HG02588 (cell line): ENCODE data around the gene PROX1.

ENCODE experiments used
- ATAC-seq: cut with Tn5 transposase; IDR thresholded peaks from one replicate; pipeline ENCODE4 v1.9.1; 2021; ENCODE audit warnings: mild to moderate bottlenecking, moderate library complexity; ENCODE audit not compliant: unreplicated experiment

Gene PROX1

GRCh38 chr1:214018386-214019268 is 30.9 kb downstream of the PROX1 start:
- peak; percentile 51 for ATAC-seq

DNA sequence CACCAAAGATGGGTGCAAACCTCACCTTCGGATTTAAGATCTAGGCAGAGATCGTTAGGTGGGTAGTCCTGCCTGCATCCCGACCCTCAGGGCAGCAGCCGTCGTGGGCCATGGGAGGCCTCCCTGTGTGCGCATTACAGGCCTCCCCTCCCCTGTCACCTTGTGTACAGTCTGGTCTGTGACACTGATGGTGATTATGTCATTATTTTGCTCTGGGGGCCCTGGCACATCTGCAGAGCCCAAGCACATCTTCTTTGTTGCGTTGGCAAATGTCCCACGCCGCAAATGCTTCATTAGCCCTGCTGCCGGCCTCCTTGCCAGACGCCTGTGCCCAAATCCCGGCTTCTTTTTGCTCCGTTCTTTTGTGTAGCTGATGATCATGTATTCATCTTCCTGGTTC is 31.7 kb downstream of the PROX1 start:
- ATAC-seq: no peak

DNA sequence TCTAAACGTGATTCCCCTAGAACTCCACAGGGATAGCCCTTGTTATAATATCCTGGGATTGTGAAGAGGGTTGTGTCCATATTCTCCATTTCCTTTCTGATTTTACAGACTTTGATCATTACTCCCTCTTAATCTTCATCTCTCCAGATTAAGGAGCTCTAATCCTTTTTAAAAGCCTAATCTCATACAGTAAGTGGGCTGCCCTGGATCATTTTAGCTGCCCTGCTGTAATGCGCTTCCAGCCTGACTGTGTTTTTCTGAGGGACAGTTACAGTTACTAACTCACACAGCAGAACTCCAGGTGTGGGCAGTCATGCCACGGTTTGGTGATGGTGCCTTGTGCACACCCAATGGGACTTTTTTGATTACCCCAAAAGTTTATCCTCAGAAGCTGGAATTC is 33.5 kb downstream of the PROX1 start:
- no peak for ATAC-seq

- no peak for ATAC-seq
These were observed 34.5 kb downstream of the PROX1 start for GRCh38 chr1:214022229-214022791.

DNA sequence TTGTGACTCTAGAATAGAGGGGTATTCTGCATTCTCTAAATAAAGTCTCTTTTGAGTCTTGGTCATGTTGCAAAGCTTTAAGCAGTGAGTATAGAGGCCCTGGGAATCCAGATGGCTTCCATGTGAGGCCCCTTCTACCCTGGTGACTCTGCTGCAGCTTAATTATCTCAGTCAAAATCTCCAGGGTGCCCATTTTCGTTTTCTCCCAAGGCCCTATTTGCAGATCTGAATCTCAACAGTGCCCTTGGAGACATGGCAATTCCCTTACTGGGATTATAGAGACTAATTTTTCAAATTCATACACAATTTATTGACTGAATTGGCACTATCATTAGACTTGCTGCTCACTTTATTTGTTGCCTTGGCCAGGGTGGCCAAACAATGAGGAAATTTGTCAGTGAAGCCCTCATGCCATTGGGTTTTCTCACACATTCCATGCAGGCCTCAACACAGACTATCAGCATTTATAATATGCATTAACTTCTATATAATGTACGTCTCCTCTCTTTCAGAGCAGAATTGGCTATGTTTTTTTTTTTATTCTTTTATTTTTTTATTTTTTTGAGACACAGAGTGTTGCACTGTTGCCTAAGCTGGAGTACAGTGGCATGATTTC is 35.1 kb downstream of the PROX1 start:
- no peak for ATAC-seq

DNA sequence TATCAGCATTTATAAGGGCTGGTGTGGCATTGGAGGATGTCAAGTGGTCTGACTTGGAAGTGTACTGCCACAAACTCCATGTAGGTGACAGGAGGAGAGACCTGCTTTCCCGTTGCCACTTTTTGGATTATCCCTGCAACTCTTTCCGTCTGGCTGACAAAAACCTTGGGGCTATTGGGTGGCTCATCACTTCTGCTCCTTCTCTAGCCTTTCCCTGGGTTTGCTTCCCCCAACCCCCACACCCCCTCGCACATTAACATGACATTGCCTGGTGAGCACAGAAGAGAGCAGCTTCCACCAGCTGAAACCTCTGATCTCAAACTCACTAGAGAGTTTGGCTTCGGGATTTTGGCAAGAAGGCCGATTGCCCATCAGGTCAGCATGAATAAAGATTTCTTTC is 39.2 kb downstream of the PROX1 start:
- no peak for ATAC-seq

DNA sequence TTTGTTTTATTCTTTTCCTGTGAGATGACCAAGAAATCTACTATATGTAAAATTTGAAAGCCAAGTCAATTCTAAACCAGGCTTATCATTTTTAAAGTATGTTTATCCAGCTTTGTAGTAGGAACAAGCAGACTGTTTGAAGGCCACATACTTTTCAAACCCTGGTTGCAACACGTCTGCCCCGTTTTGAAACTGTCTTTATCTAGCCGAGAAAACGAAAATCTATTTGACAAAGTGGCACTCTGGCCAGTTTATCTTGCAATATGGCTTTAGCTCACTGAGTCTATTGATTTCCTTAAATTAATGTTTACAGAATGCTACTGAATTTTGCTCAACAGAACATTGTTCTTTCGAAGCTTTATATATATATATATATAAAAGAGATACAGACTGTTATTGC is 39.7 kb downstream of the PROX1 start:
- ATAC-seq: no peak

DNA sequence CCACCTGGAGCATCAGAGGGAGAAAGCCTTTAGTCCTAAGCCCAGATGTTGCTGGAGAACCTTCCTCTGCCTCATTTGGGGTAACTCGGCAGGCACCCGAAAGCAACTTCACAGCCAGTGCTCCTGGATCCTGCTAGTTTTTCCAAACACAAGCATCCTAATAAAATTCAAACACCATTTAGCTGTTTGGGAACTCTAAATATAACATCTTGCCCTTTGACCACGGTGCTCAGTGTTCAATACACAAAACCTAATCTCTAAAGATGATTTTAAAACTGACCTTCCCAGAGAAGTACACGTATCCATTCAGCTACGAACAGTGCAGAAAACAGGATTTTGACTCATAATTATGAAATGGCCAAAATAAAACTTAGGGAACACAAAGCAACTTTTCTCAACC is 40.3 kb downstream of the PROX1 start:
- ATAC-seq: no peak

GRCh38 chr1:214028649-214029406 is 41.1 kb downstream of the PROX1 start:
- no peak for ATAC-seq

DNA sequence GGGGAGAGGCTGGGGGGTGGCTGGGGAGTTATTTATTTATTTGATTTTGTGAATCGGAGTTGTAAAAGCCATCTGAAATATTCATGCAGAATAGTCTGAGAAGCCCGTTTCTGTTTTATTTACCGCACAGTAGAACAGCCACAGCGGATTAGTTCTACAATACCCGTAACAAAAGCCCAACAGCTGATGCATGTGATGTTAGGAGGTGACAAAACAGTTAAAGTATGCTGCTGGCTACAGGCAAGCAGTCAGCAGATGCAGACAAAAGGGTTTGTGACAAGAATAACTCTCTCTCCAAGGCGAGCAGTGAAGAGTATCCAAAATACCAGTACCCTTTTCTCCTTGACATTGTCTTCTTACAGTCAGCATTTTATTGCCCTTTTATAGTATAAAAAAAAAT is 42.0 kb downstream of the PROX1 start:
- ATAC-seq: no peak

DNA sequence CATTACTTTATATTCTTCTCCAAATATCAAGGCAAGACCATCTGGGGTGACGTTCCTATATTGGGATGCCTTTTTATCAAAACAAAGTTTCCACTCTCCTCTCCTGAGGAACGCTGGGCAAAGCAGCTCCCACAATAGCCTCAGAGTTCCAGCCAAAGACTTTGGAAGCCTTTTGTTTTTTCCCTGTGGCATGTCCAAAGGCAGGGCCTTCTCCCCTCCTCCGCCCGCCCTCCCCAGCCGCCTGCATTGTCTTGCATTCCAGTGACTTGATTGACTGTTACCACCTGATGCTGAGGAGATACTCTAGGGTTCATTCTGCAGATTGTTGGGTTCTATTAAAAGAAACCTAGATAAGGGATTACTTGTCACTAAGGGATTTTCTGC is 43.5 kb downstream of the PROX1 start:
- no peak for ATAC-seq

GRCh38 chr1:214037468-214037867 is 49.7 kb downstream of the PROX1 start:
- ATAC-seq: no peak

DNA sequence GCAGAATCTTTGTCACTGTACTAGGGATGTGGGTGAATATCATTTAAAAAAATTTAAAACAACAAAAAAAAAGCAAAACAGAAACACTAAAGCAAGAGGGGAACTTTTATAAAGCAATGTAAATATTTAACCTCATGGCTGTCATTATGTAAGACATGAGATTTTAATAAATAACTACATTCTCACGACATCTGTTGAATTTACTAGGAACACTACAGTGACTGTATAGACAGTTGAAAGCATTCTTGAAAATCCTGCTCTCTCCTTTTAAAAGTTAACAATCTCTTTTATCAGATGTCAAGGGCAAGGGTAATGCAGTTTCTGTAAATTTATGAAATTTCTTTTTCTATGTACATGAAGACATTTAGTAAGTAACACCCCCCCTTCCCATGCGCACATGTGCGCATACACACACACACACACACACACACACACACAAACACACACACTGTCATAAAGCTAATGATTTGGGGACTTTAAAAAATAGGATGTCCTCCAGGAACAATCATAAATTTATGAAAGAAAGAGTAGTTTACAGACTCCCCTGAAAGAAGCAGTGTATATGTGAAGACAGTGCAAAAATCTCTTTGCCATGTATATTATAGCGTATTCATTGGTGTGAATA is 51.7 kb downstream of the PROX1 start:
- no peak for ATAC-seq

DNA sequence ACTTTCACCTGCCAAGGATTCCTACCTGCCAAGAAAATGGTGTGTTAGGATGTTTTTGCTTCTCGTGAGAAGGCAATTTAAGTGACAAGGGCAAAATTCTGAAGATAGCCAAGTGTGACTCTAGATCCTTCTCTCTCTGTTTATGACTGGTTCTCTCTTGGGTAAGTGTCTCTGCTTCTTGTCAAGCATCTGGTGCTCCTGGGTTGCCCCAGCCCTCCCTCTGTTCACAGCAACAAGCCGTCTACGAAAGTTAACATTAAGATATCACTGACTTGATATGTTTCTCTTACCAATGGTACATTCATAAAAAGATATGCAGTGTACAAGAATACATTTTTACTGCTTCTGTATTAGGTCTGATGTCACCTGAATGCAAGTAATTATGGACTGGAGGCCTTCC is 55.4 kb downstream of the PROX1 start:
- ATAC-seq: no peak

- ATAC-seq: no peak
These were observed 56.9 kb downstream of the PROX1 start for GRCh38 chr1:214044438-214045214.

DNA sequence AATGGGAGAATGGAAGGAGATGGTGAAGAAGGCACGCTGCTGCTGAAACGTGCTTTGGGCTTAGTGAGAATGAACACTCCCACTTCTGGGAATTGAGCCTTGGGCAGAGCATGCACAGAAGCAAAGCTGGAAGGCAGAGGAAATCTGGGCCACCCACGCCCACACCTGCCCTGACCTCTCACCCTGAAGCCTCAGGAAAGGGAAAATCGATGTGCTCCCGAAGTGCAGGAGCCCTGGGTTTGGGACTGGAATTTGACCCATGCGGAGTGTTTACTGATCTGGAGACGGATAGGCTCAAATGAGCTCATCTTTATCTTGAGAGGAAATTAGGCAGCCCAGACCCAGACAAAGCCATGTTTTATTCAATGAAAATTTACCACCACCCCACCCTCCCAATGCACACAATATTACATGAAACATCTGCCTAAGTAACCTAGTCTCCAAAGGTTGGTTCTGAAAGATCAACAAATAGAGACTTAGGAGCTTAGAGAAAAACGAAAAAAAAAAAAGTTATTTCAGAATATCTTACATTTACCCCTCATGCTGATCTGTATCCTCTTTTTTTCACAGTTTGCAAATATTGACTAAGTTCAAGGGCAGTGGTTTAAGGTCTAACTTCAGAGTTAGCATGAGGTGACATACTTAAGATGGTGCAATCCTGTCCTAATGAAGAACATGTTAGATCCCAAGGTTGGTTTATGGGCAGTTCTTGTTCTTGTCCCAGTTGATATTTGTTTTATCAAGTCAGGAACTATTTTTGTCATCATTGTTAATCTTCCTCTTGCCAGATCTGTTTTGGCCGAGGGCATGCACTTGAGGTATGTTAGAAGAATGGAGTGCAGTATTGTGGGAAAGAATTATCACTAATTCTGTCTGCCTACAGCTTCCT is 63.0 kb downstream of the PROX1 start:
- ATAC-seq: no peak

- no peak for ATAC-seq
These were observed 64.0 kb downstream of the PROX1 start for GRCh38 chr1:214051786-214052185.

DNA sequence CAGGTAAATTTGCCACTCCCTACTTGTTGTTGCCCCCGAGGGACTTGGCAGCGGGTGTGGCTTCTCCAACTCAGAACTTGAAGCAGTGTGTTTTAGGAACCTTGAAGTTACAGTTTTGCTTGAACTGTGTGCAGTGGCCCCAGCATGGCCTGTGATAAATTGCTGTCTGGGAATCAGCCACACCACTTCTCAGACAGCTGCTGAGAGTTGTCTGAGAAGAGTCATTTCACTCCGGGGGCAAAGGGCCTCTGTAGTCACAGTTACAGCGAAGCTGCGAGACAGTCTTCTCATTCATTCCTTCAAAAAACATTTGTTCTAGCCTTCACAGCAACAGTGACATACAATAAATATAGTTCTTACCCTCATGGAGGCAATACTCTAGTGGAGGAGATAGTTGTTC is 70.3 kb downstream of the PROX1 start:
- ATAC-seq: no peak

DNA sequence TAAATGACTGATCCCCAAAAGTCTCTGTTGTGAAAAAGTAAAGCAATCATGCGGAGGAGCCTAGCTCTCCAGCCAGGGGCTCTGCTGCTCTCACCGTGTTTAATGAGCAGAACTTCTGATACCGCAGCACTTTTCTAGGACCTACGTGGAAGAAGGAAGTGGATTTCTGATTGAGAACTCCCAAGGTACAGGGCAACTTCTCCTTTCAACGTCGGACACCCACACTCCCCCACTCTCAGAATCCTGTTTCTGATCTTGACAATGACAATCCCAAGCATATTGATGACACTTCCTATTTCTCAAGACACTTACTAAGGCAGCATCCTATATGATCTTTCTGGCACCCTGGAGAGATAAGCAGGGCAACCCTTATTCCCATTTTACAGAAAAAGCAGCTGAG is 78.4 kb downstream of the PROX1 start:
- no peak for ATAC-seq
